CD4-positive, alpha-beta T cell treated with Interleukin-15 for 4 hours (primary cell): ENCODE measurements around the gene ZNF236.
A peak's percentile ranks its signal among the peaks of the same experiment; 100 is the strongest.
"Not testable (repeated sequence)": the region's sequence is repeated elsewhere in the genome, so short reads cannot be mapped to it uniquely, and the experiment has no call there.

Experiments
- DNase-seq: peaks from one replicate; pipeline ENCODE4 v3.0.0-alpha.2; 2020; ENCODE audit warnings: low spot score

The ZNF236 gene

GRCh38 chr18:76908277-76908676 lies 85.9 kb downstream of the ZNF236 start:
- no peak for DNase-seq

GRCh38 chr18:76909439-76909838 lies 87.1 kb downstream of the ZNF236 start:
- no peak for DNase-seq

- DNase-seq: no peak
Observed at GRCh38 chr18:76911440-76911839, 89.1 kb downstream of the ZNF236 start.

GRCh38 chr18:76913583-76913982 lies 91.2 kb downstream of the ZNF236 start:
- DNase-seq: no peak

GRCh38 chr18:76914314-76914713 lies 92.0 kb downstream of the ZNF236 start:
- no peak for DNase-seq

- no peak for DNase-seq
Observed at GRCh38 chr18:76914796-76915195, 92.4 kb downstream of the ZNF236 start.

GRCh38 chr18:76915456-76915855 lies 93.1 kb downstream of the ZNF236 start:
- DNase-seq: no peak

- no peak for DNase-seq
Observed at GRCh38 chr18:76920974-76921373, 98.6 kb downstream of the ZNF236 start.

GRCh38 chr18:76922107-76922506 lies 99.8 kb downstream of the ZNF236 start:
- peak; percentile 45 for DNase-seq

GRCh38 chr18:76923485-76924085 lies 101.2 kb downstream of the ZNF236 start:
- no peak for DNase-seq

- no peak for DNase-seq
Observed at GRCh38 chr18:76925501-76925900, 103.1 kb downstream of the ZNF236 start.

GRCh38 chr18:76927223-76927725 lies 104.9 kb downstream of the ZNF236 start:
- DNase-seq: no peak

- no peak for DNase-seq
Observed at GRCh38 chr18:76928179-76928868, 106.0 kb downstream of the ZNF236 start.

- no peak for DNase-seq
Observed at GRCh38 chr18:76931171-76931570, 108.8 kb downstream of the ZNF236 start.

- no peak for DNase-seq
Observed at GRCh38 chr18:76932026-76932819, 109.9 kb downstream of the ZNF236 start.

- no peak for DNase-seq
Observed at GRCh38 chr18:76935722-76936337, 113.5 kb downstream of the ZNF236 start.

GRCh38 chr18:76936877-76937276 lies 114.5 kb downstream of the ZNF236 start:
- DNase-seq: no peak

- no peak for DNase-seq
Observed at GRCh38 chr18:76937597-76937996, 115.2 kb downstream of the ZNF236 start.

- DNase-seq: no peak
Observed at GRCh38 chr18:76938619-76939018, 116.3 kb downstream of the ZNF236 start.

GRCh38 chr18:76941284-76941683 lies 118.9 kb downstream of the ZNF236 start:
- no peak for DNase-seq

GRCh38 chr18:76943542-76944339 lies 121.4 kb downstream of the ZNF236 start:
- no peak for DNase-seq

- DNase-seq: not testable (repeated sequence)
Observed at GRCh38 chr18:76944346-76944745, 122.0 kb downstream of the ZNF236 start.
